Hepatocyte (in vitro differentiated cells): ENCODE measurements around the gene SERTAD1. TPM values are rescaled to one million over a fixed set of nuclear protein-coding genes. Genes with fewer than 3 reads are reported as not detected.

ENCODE experiments used
- DNase-seq: peaks from one replicate; pipeline ENCODE4 v3.0.0-alpha.2; 2016; ENCODE audit warnings: low spot score
- H2AFZ ChIP-seq: fragments of 200-600 bp; sonication (generic); 2 replicates; pipeline ENCODE4 v1.6.0; 2016; ENCODE audit warnings: antibody characterized with exemption, mild to moderate bottlenecking
- H3K27ac ChIP-seq: fragments of 200-600 bp; sonication (generic); 2 replicates; pipeline ENCODE4 v1.5.1; 2016; ENCODE audit warnings: mild to moderate bottlenecking
- H3K27me3 ChIP-seq: fragments of 200-600 bp; sonication (generic); 2 replicates; pipeline ENCODE4 v1.6.1; 2016
- H3K36me3 ChIP-seq: fragments of 200-600 bp; sonication (generic); replicated peaks from 2 replicates; pipeline ENCODE4 v1.5.1; 2016; ENCODE audit warnings: low read depth; ENCODE audit not compliant: insufficient read depth
- H3K4me1 ChIP-seq: fragments of 200-600 bp; sonication (generic); 2 replicates; pipeline ENCODE4 v1.5.1; 2016; ENCODE audit warnings: mild to moderate bottlenecking, moderate library complexity; ENCODE audit not compliant: insufficient read depth
- H3K4me2 ChIP-seq: fragments of 200-600 bp; sonication (generic); 2 replicates; pipeline ENCODE4 v1.6.0; 2016
- H3K4me3 ChIP-seq: fragments of 200-600 bp; sonication (generic); 2 replicates; pipeline ENCODE4 v1.5.1; 2016; ENCODE audit warnings: mild to moderate bottlenecking
- H3K79me2 ChIP-seq: fragments of 200-600 bp; sonication (generic); 2 replicates; pipeline ENCODE4 v1.6.0; 2017; ENCODE audit warnings: mild to moderate bottlenecking
- H3K9me2 ChIP-seq: fragments of 200-600 bp; sonication (generic); replicated peaks from 2 replicates; pipeline ENCODE4 v1.6.0; 2017; ENCODE audit warnings: mild to moderate bottlenecking; ENCODE audit not compliant: insufficient read depth
- H3K9me3 ChIP-seq: fragments of 200-600 bp; sonication (generic); 2 replicates; pipeline ENCODE4 v1.5.1; 2016; ENCODE audit warnings: low read depth, mild to moderate bottlenecking
- H4K20me1 ChIP-seq: fragments of 200-600 bp; sonication (generic); 2 replicates; pipeline ENCODE4 v1.6.0; 2016; ENCODE audit warnings: mild to moderate bottlenecking; ENCODE audit not compliant: insufficient read depth, poor library complexity, severe bottlenecking
- EZH2 ChIP-seq: fragments of 200-600 bp; sonication (generic); IDR thresholded peaks from 2 replicates; pipeline ENCODE4 v1.6.1; 2016; ENCODE audit warnings: antibody characterized with exemption, mild to moderate bottlenecking, borderline replicate concordance
- EZH2phosphoT487 ChIP-seq: fragments of 200-600 bp; sonication (generic); IDR thresholded peaks from one replicate; pipeline ENCODE4 v1.6.1; 2018; ENCODE audit warnings: antibody characterized with exemption, mild to moderate bottlenecking, low read depth, moderate library complexity; ENCODE audit not compliant: unreplicated experiment, severe bottlenecking
- WGBS: methylation state at CpG from one replicate; pipeline ENCODE4 v1.1.6; 2016; ENCODE audit warnings: low lambda C conversion rate; ENCODE audit errors: missing lambda C conversion rate; 5-methylcytosine and 5-hydroxymethylcytosine counted together
- polyA plus RNA-seq: library from polyadenylated mRNA; unstranded; fragments of >200 nt; fragmentation: Nextera tagmentation; extraction: Ambion mirVana; gene quantifications from 2 replicates; pipeline ENCODE4 v1.2.1, GENCODE V29; 2016
- total RNA-seq: library from RNA; depleted of rRNA; stranded (reverse); fragments of >200 nt; gene quantifications from 2 replicates; pipeline ENCODE4 v1.2.3, GENCODE V29; 2014
- TF ChIP-seq, protein P1 (sequence below): fragments of 200-600 bp; sonication (generic); IDR thresholded peaks from 2 replicates; pipeline ENCODE4 v1.5.1; 2016; ENCODE audit warnings: antibody characterized with exemption, mild to moderate bottlenecking; ENCODE audit not compliant: poor library complexity

The SERTAD1 gene
- total and polyA plus RNA-seq, 2 experiments from 2014 or later = 17.1 to 17.9 TPM

DNA sequence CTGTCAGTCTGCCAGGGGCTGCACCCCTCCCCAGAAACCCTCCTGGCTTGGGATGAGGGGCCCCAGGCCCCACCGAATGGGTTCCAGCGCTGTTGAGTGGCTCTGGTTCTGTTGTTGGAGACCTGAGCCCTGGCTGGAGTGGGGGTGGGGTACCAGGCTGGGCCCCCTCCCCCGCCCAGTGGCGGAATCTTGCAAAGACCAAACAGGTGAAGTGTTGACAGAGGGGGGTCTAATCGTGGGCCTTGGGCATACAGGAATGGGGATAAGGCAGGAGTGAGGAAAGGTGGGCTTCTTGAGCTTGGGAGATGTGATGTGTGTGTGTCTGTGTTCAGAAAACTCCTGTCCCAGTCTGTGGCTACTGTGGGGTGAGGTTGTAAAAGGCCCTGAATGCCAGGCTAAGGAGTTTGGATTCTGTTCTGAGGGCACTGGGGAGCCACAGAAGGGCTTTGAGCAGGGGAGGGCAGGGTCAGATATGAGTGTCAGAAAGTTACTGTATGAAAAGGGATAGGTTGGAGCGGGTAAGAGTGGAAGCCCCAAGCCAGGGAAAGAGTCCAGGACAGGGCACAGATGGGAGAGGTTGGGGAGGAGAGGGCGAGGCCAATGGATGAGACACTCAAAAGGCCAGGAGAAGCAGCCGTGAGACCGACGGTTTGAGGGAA is 35.6 kb downstream of the SERTAD1 start, which contains the start of gene HIPK4:
HIPK4 (minus strand) TSS at position 98 of the 659 bp plus-strand sequence. CDS start 279 bp downstream, outside the sequence.
- H3K79me2 ChIP-seq = no peaks in the 10 kb centered on the region
- no peak within 1 kb of the TSS for H3K27ac ChIP-seq
- no peaks in the 10 kb centered on the region for H3K9me3 ChIP-seq
- H2AFZ ChIP-seq = no peak within 1 kb of the TSS
- no peak within 1 kb of the TSS for H3K4me2 ChIP-seq
- H3K27me3 ChIP-seq = no peaks in the 10 kb centered on the region
- no peaks in the 10 kb centered on the region for H4K20me1 ChIP-seq
- WGBS = 84% methylated on average over 10 of the region's 10 CpGs
- TF ChIP-seq, protein P1, sequence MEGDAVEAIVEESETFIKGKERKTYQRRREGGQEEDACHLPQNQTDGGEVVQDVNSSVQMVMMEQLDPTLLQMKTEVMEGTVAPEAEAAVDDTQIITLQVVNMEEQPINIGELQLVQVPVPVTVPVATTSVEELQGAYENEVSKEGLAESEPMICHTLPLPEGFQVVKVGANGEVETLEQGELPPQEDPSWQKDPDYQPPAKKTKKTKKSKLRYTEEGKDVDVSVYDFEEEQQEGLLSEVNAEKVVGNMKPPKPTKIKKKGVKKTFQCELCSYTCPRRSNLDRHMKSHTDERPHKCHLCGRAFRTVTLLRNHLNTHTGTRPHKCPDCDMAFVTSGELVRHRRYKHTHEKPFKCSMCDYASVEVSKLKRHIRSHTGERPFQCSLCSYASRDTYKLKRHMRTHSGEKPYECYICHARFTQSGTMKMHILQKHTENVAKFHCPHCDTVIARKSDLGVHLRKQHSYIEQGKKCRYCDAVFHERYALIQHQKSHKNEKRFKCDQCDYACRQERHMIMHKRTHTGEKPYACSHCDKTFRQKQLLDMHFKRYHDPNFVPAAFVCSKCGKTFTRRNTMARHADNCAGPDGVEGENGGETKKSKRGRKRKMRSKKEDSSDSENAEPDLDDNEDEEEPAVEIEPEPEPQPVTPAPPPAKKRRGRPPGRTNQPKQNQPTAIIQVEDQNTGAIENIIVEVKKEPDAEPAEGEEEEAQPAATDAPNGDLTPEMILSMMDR = no peak
- TF ChIP-seq EZH2phosphoT487 (no peak), EZH2 (no peak)
- DNase-seq = no peak
- H3K4me1 ChIP-seq = no peaks in the 10 kb centered on the region
- H3K4me3 ChIP-seq = no peak within 1 kb of the TSS
- no peaks in the 10 kb centered on the region for H3K36me3 ChIP-seq
- no peaks in the 10 kb centered on the region for H3K9me2 ChIP-seq

DNA sequence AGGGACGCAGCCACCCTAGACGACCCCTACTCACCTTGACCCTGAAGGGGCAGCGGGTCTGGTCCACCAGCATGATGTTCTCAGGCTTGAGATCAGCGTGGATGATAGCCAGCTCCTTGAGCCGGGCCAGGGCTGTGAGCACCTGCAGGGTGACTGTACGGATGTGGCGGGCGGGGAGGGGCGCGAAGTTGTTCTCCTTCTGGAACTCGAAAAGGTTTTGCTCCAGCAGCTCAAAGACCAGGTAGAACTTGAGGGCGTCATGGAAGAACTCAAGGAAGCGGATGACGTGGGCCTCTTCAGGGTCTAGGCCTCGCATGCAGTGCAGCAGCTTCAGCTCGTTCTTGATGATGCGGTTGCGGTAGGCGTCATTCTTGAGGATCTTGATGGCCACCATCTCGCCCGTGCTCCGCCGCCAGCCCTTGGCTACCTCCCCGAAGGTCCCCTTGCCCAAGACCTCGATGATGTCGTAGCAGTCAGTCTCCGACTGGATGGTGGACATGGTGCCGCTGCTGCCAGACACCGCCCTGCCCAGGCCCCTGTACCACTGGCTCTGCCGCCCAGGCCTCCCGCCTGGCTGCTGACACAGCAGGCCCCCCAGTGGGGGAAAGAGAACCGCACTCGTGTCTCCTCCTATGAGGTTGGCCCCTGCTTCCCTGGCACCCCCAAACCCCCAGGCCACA is 36.2 kb downstream of the SERTAD1 start:
- no peaks in the 10 kb centered on the region for H4K20me1 ChIP-seq
- no peaks in the 10 kb centered on the region for H3K9me2 ChIP-seq
- WGBS = 96% methylated on average over 33 of the region's 33 CpGs
- H2AFZ ChIP-seq = no peak overlapping the region
- H3K4me3 ChIP-seq = no peak overlapping the region
- no peak overlapping the region for H3K4me2 ChIP-seq
- no peak overlapping the region for H3K27ac ChIP-seq
- DNase-seq = no peak
- H3K4me1 ChIP-seq = no peaks in the 10 kb centered on the region
- TF ChIP-seq EZH2phosphoT487 (no peak), EZH2 (no peak)
- TF ChIP-seq, protein P1 = no peak
- H3K27me3 ChIP-seq = no peaks in the 10 kb centered on the region
- H3K36me3 ChIP-seq = no peaks in the 10 kb centered on the region
- H3K79me2 ChIP-seq = no peaks in the 10 kb centered on the region
- no peaks in the 10 kb centered on the region for H3K9me3 ChIP-seq

- TF ChIP-seq EZH2phosphoT487 (no peak), EZH2 (no peak)
- TF ChIP-seq, protein P1 = no peak
- no peaks in the 10 kb centered on the region for H3K79me2 ChIP-seq
- no peak overlapping the region for H3K4me3 ChIP-seq
Observed at GRCh38 chr19:40388481-40388880, 37.3 kb downstream of the SERTAD1 start.

More at GRCh38 chr19:40388481-40388880, 37.3 kb downstream of the SERTAD1 start:
- no peak overlapping the region for H3K4me2 ChIP-seq
- H3K27me3 ChIP-seq = no peaks in the 10 kb centered on the region
- no peaks in the 10 kb centered on the region for H4K20me1 ChIP-seq
- H3K9me3 ChIP-seq = no peaks in the 10 kb centered on the region
- H3K27ac ChIP-seq = no peak overlapping the region
- no peak for DNase-seq
- 66% methylated on average over 3 of the region's 3 CpGs for WGBS
- H3K36me3 ChIP-seq = no peaks in the 10 kb centered on the region
- no peak overlapping the region for H2AFZ ChIP-seq
- no peaks in the 10 kb centered on the region for H3K9me2 ChIP-seq
- H3K4me1 ChIP-seq = no peaks in the 10 kb centered on the region
